Epithelial cell of proximal tubule (primary cell): Measurements from ENCODE around the gene UPP1. TPM values are rescaled to one million over a fixed set of nuclear protein-coding genes. Genes with fewer than 3 reads are reported as not detected.

Experiments used
- DNase-seq: peaks from one replicate; pipeline ENCODE4 v3.0.0-alpha.2; 2011; ENCODE audit warnings: low read depth
- H3K4me3 ChIP-seq: 2 replicates; pipeline ENCODE4 v1.5.1; 2011; ENCODE audit warnings: low read depth, mild to moderate bottlenecking, low read length
- CTCF ChIP-seq: conservative IDR thresholded peaks from 2 replicates; pipeline ENCODE4 v1.5.1; 2012; ENCODE audit warnings: low read depth, mild to moderate bottlenecking, low read length
- total RNA-seq: library from RNA; depleted of rRNA; stranded (reverse); fragments of >200 nt; gene quantifications from 2 replicates; pipeline ENCODE4 v1.2.3, GENCODE V29; 2015

Gene UPP1
- total RNA-seq, 1 donor from 2014 or later = 35.6 TPM

DNA sequence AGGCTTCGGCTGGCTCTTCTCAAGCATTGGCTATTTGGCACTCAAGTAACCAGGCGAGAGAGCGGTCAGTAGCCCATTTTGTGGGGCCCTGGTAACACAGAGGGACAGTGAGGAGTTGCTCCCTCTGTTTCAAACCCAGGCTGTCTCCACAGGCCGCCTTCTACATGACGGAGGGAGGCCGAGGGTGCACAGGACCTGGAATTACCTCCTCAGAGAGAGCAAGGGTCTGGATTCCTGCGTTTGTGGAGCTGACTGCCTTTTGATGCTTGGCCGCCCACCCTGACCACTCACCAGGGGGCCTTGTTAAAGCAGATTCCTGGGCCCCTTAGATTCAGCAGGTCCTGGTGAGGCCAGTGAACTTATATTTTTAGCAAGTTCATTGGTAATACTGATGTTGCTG lies 12.3 kb downstream of the UPP1 start:
- H3K4me3 ChIP-seq = no peak overlapping the region
- no peak for TF ChIP-seq CTCF
- no peak for DNase-seq

DNA sequence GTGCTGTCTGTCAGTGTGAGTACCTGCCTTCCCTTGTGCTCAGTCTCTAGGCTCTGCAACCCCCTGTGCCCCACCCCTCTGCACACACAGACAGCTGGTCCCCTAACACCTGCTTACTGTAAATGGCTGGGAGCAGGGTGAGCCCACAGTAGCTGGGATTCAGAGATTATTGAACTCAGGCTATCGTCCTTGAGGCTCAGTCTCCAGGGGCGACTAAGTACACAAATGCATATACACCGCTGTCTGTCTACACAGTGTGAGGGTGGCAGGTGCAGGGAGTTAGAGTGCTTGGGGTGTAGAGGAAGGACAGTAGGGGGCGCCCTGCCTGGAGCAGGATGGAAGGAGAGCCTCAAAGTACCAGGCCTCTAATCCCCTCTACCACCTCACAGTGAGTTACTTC lies 12.9 kb downstream of the UPP1 start:
- no peak for DNase-seq
- no peak overlapping the region for H3K4me3 ChIP-seq
- peak; percentile 65 for TF ChIP-seq CTCF

GRCh38 chr7:48102530-48102929 lies 13.5 kb downstream of the UPP1 start:
- TF ChIP-seq CTCF = no peak
- DNase-seq = no peak
- H3K4me3 ChIP-seq = no peak overlapping the region

DNA sequence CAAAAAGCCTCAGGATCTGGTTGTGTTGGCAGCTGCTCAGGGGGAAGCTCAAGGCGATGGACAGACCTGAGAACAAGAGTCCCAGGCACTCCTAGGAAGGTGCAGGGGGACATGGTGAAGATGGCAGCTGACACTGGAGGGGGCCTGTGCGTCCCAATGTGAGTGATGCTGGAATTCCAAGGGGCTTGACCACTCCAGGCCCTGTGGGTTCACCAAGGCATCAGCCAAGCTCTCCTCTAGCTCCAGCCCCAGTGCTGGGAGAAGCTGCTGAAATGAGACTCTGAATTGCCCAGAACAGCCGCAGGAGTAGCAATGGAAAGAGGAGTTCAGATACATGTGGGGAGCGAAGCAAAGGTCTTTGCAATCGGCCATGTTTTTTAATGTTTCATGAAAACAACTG lies 16.0 kb downstream of the UPP1 start:
- TF ChIP-seq CTCF = no peak
- no peak for DNase-seq
- no peak overlapping the region for H3K4me3 ChIP-seq

DNA sequence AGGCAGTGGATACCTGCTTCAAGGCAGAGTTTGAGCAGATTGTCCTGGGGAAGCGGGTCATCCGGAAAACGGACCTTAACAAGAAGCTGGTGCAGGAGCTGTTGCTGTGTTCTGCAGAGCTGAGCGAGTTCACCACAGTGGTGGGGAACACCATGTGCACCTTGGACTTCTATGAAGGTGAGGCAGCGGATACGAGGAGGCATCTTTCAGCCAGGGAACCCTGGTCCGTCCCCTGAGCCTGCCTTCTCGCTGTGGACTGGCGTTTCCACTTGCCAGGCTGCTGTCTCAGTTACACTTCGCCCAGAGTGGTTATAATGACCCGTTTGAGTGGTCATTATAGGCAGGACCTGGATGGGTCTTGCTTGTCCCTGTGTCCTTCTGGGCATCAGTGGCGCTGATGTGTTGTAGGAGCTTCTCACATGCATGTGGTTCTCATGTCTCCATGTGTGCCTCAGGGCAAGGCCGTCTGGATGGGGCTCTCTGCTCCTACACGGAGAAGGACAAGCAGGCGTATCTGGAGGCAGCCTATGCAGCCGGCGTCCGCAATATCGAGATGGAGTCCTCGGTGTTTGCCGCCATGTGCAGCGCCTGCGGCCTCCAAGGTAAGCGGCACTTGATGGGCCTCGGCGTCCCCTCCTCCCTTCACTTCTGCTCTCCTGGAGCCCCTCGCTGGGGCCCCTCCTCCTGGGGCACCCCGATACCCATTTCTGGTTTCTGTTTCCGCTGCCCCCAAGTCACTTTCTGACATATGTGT lies 18.0 kb downstream of the UPP1 start:
- TF ChIP-seq CTCF = no peak
- no peak overlapping the region for H3K4me3 ChIP-seq
- DNase-seq = no peak

DNA sequence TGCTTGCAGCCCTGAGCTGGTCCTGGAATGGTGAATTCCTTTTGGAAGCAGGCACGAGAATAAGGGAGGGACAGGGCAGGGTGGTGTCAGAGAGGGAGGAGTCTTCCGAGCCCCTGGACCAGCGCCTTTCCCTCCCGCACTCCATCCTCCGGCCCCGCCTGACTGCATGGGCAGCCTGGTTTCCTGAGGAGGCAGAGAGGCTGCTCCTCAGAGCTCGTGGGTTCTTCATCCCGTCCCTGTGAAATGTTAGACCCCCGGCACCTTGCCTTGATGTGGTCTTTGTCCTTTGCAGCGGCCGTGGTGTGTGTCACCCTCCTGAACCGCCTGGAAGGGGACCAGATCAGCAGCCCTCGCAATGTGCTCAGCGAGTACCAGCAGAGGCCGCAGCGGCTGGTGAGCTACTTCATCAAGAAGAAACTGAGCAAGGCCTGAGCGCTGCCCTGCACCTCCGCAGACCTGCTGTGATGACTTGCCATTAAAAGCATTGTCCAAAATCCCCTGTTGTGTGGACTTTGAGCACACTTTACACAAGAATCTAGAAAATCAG lies 18.9 kb downstream of the UPP1 start:
- no peak for TF ChIP-seq CTCF
- H3K4me3 ChIP-seq = no peak overlapping the region
- DNase-seq = no peak
